ENCODE data around the gene DDIT4. TPM values are rescaled to one million over a fixed set of nuclear protein-coding genes. Genes with fewer than 3 reads are reported as not detected.

Gene DDIT4
- total RNA-seq, 1 experiment from 2014 or later, result 157 TPM

GRCh38 chr10:72312865-72313391 is 39.2 kb downstream of the DDIT4 start:
- TF ChIP-seq POLR2AphosphoS5 (IDR thresholded peaks at IDR 0.05; ENCODE audit: low read depth, low read length) (no peak), REST (IDR thresholded peaks at IDR 0.05; ENCODE audit: insufficient read depth in 1 of 2, low read depth in 2 of 2, low read length in 1 of 2) (no peak), SIN3A (IDR thresholded peaks at IDR 0.05; ENCODE audit: borderline replicate concordance, insufficient read depth, low read depth, low read length) (no peak), CTCF (IDR thresholded peaks at IDR 0.05) (no peak)
- POLR2A ChIA-PET, result interaction anchor here (0.6 kb wide), 1 partner anchor 156 kb away, joined by 4 read pairs; no protein-coding TSS in a partner anchor
- CTCF ChIA-PET, result no interaction called here
- H3K4me1 ChIP-seq (ENCODE audit: control insufficient read depth, insufficient read depth, low read length), result peaks cover 60% of the 10 kb centered on the region
- H3K27ac ChIP-seq (ENCODE audit: low read length), result peak overlapping the region; percentile 52; the same call in 1 of the 2 replicates
- intact Hi-C loops (cut with micrococcal nuclease; ENCODE audit: unreplicated experiment), result no loop called here
- in situ Hi-C loops (cut with HindIII; ENCODE audit: low pct_unique_long_range_greater_than_20kb, low sequenced_read_pairs), result loop anchor here (5.0 to 25.0 kb wide), 2 partner anchors 36 to 351 kb away; partner anchors contain the start of gene CHST3
- no peaks in the 10 kb centered on the region for H3K9me3 ChIP-seq (ENCODE audit: control insufficient read depth, insufficient read depth, low read depth, low read length)
- H3K27me3 ChIP-seq (ENCODE audit: control insufficient read depth, insufficient read depth, low read length), result no peaks in the 10 kb centered on the region
- DNase-seq (ENCODE audit: low read depth, low spot score) (no peak), ATAC-seq (no peak)
- H3K36me3 ChIP-seq (ENCODE audit: control insufficient read depth, insufficient read depth, low read length), result no peaks in the 10 kb centered on the region
- no TSS peak for BruUV-seq (replicated peaks)
- no peak overlapping the region for H3K4me3 ChIP-seq (ENCODE audit: low read depth in 2 of 2, low read length in 2 of 2)

- no peak for DNase-seq (ENCODE audit: low read depth, low spot score)
- POLR2A ChIA-PET, result interaction anchor here (0.6 to 0.8 kb wide), 2 partner anchors 25 to 36 kb away, joined by 3 to 4 read pairs; no protein-coding TSS in a partner anchor
- Histone ChIP-seq H3K4me3 (ENCODE audit: low read depth in 2 of 2, low read length in 2 of 2) (no peak overlapping the region), H3K27ac (ENCODE audit: low read length) (peak overlapping the region; percentile 99; the same call in 1 of the 2 replicates), H3K9me3 (ENCODE audit: control insufficient read depth, insufficient read depth, low read depth, low read length) (no peaks in the 10 kb centered on the region), H3K4me1 (ENCODE audit: control insufficient read depth, insufficient read depth, low read length) (peaks cover 62% of the 10 kb centered on the region), H3K27me3 (ENCODE audit: control insufficient read depth, insufficient read depth, low read length) (no peaks in the 10 kb centered on the region), H3K36me3 (ENCODE audit: control insufficient read depth, insufficient read depth, low read length) (no peaks in the 10 kb centered on the region)
- CTCF ChIA-PET, result interaction anchor here (0.6 kb wide), 1 partner anchor 93 kb away, joined by 7 read pairs; no protein-coding TSS in a partner anchor
- in situ Hi-C loops (cut with HindIII; ENCODE audit: low pct_unique_long_range_greater_than_20kb, low sequenced_read_pairs), result loop anchor here (5.0 to 25.0 kb wide), 2 partner anchors 37 to 352 kb away; partner anchors contain the start of gene CHST3
- no peak for ATAC-seq
- BruUV-seq (replicated peaks), result no TSS peak
- intact Hi-C loops (cut with micrococcal nuclease; ENCODE audit: unreplicated experiment), result no loop called here
- TF ChIP-seq POLR2AphosphoS5 (IDR thresholded peaks at IDR 0.05; ENCODE audit: low read depth, low read length), result no peak
- no peak for TF ChIP-seq TCF7L2 (IDR thresholded peaks at IDR 0.05; ENCODE audit: low read depth, low read length)
- TF ChIP-seq SIN3A (IDR thresholded peaks at IDR 0.05; ENCODE audit: borderline replicate concordance, insufficient read depth, low read depth, low read length), result no peak
- no peak for TF ChIP-seq REST (IDR thresholded peaks at IDR 0.05; ENCODE audit: insufficient read depth in 1 of 2, low read depth in 2 of 2, low read length in 1 of 2)
- no peak for TF ChIP-seq CTCF (IDR thresholded peaks at IDR 0.05)
These were observed 40.5 kb downstream of the DDIT4 start for GRCh38 chr10:72314263-72314662.
